Ishikawa (cell line): ENCODE measurements around the gene PLXNB3.

Experiments
- CEBPB ChIP-seq: IDR thresholded peaks from 2 replicates; pipeline ENCODE4 v1.6.1; 2012
- CREB1 ChIP-seq: IDR thresholded peaks from 2 replicates; pipeline ENCODE4 v1.6.1; 2012; ENCODE audit warnings: low read depth
- EGR1 ChIP-seq: IDR thresholded peaks from 2 replicates; pipeline ENCODE4 v1.6.1; 2012
- EP300 ChIP-seq: IDR thresholded peaks from 2 replicates; pipeline ENCODE4 v1.6.1; 2012; ENCODE audit warnings: borderline replicate concordance
- FOXM1 ChIP-seq: IDR thresholded peaks from 2 replicates; pipeline ENCODE4 v1.6.1; 2012; ENCODE audit warnings: low read depth, borderline replicate concordance
- MAX ChIP-seq: IDR thresholded peaks from 2 replicates; pipeline ENCODE4 v1.6.1; 2012
- NFIC ChIP-seq: IDR thresholded peaks from 2 replicates; pipeline ENCODE4 v1.6.1; 2012
- RAD21 ChIP-seq: IDR thresholded peaks from 2 replicates; pipeline ENCODE4 v1.6.1; 2012; ENCODE audit warnings: low read depth
- REST ChIP-seq: IDR thresholded peaks from 2 replicates; pipeline ENCODE4 v1.6.1; 2012; ENCODE audit warnings: low read depth, mild to moderate bottlenecking
- TAF1 ChIP-seq: IDR thresholded peaks from 2 replicates; pipeline ENCODE4 v1.6.1; 2012; ENCODE audit warnings: low read depth, mild to moderate bottlenecking
- TCF12 ChIP-seq: IDR thresholded peaks from 2 replicates; pipeline ENCODE4 v1.6.1; 2012; ENCODE audit warnings: low read depth
- TEAD4 ChIP-seq: IDR thresholded peaks from 2 replicates; pipeline ENCODE4 v1.6.1; 2012
- USF1 ChIP-seq: IDR thresholded peaks from 2 replicates; pipeline ENCODE4 v1.6.1; 2012
- YY1 ChIP-seq: IDR thresholded peaks from 2 replicates; pipeline ENCODE4 v1.6.1; 2012; ENCODE audit warnings: low read depth
- ZBTB7A ChIP-seq: IDR thresholded peaks from 2 replicates; pipeline ENCODE4 v1.6.1; 2012; ENCODE audit warnings: low read depth

The PLXNB3 gene

GRCh38 chrX:153770601-153771414 lies 6.8 kb downstream of the PLXNB3 start:
- TF ChIP-seq TEAD4 (no peak), NFIC (no peak)

GRCh38 chrX:153771415-153772315 lies 7.6 kb downstream of the PLXNB3 start:
- TF ChIP-seq TAF1 (no peak), EGR1 (no peak), CREB1 (no peak)

- TF ChIP-seq CREB1 (no peak), TCF12 (no peak), MAX (no peak), EGR1 (no peak), ZBTB7A (no peak)
Measured at GRCh38 chrX:153772316-153773217, 8.5 kb downstream of the PLXNB3 start.

GRCh38 chrX:153773218-153773611 lies 9.2 kb downstream of the PLXNB3 start:
- TF ChIP-seq CREB1: no peak
- no peak for TF ChIP-seq YY1
- no peak for TF ChIP-seq TEAD4
- no peak for TF ChIP-seq FOXM1
- TF ChIP-seq USF1: no peak
- no peak for TF ChIP-seq MAX
- no peak for TF ChIP-seq EGR1
- TF ChIP-seq TAF1: no peak
- TF ChIP-seq CEBPB: no peak
- TF ChIP-seq TCF12: no peak

GRCh38 chrX:153773741-153774575 lies 9.9 kb downstream of the PLXNB3 start:
- TF ChIP-seq RAD21: no peak

- TF ChIP-seq TEAD4 (no peak), TAF1 (no peak), RAD21 (no peak), YY1 (no peak), CREB1 (no peak), FOXM1 (no peak), USF1 (no peak), NFIC (no peak), ZBTB7A (no peak), CEBPB (no peak), REST (no peak), EGR1 (no peak), EP300 (no peak)
Measured at GRCh38 chrX:153774576-153775292, 10.7 kb downstream of the PLXNB3 start.
